SIG-M5 (cell line): ENCODE data around the gene BHLHE41.

Experiments used
- DNase-seq: peaks from one replicate; lab custom pipeline; 2025; lab: John Stamatoyannopoulos, UW

Gene BHLHE41

DNA sequence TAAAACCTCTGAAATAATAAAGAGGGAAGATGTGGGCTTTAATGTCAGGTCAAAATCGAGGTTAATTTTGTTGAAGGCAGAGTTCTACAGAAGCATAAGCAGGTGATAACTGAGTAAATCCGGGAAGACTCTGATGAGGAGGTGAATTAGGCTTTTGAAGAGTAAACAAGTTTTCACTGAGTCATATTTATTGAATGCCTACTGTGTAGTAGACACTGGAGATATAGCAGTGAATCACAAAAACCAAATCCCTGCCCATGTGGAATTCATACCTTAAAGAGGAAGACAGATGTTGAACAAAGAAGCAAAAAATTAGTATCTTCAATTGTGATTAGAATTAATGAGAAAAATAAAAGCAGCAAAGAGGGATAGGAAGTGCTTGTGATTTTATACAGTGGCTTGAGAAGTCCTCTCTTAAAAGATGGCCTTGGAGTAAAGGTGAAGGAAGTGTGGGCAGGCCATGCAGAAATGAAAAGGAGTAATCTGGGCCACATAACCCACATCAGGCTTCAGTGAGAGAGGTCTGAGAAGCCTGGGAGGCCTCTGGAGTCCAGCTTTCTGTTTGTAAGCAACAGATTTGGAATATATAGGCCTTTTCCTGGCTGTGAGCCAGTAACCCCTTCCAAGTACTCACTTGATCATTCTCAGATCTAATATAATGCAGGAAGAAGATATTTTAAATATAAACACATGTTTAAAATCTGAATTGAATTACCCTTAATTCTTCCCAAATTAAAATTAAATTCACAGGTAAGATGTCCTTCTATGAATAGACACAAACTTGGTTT, 46.7 kb downstream of the BHLHE41 start:
- no peak for DNase-seq
